Cardiac septum (tissue), 1 donor: ENCODE results near the gene BANF2. TPM values are rescaled to one million over a fixed set of nuclear protein-coding genes. Genes with fewer than 3 reads are reported as not detected.

Source experiments
- DNase-seq: peaks from one replicate; pipeline ENCODE4 v3.0.0-alpha.2; 2020; ENCODE audit warnings: low spot score
- intact Hi-C: fragments of 100-400 bp; cut with DNase I; formaldehyde crosslinking; loops from one replicate; pipeline ENCODE4 v1.14.0; 2022
- total RNA-seq: library from RNA; stranded (reverse); fragmentation: NEBNext Ultra II Directional; extraction: Animal tissue kit (Norgen Biotek cat#: 25700); gene quantifications from one replicate; pipeline ENCODE4 v1.2.1, GENCODE V29; 2021
- donor health status: DM: no; HTN: no; CAD: no.

The BANF2 gene
- total RNA-seq, 1 donor from 2014 or later: not detected

DNA sequence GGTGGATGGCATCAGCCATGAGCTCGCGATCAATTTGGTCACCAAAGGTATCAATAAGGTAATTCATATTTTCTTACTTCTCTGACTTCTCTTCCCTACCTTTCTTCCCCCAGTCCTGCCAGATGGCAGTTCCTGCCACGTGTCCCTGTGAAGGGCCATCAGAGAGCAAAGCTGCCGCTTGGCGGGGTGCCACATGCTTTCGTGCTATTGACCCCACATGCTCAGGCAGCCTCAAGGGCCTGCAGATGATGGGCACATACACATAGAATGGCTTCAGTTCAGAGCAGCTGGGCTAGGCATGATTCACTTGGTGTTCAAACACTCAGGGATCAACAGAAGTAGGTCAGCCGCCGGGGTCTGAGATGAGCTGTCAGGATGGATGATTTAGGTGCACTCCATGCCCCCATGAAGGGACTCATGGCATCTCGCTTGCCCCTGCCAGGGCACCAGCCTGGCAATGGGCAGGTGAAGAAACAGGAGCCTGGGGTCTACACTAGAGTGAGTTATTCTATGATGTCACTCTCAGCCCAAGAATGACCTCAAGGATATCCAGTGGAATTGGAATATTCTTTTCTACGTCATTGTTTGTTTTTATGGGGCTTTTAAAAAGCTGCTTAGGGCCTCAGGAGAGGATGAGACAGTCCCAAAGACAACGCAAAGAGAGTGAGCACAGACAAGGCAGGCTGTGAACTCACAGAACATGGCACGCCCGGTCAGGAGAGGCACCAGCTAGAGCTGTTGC lies 25.5 kb downstream of the BANF2 start:
- no peak for DNase-seq

DNA sequence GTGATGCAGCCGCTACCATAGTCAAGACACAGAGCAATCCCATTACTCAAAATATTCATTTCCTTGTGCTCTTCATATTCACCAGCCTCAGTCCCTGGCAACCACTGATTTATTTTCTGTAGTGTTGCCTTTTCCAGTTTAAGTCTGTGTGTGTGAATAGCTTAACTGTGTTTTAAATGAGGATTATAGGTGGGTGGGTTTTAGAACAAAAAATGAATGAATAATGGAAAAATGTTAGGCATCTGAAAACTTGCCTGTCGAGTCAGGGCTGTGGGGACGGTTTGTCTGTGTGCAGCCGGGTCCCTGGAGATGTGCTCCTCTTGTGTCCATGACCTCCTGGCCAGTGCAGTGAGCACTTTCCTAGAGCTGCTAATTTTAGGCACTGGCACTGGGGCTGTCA lies 27.1 kb downstream of the BANF2 start:
- DNase-seq: no peak
- intact Hi-C loops: no loop called here

More for the DNA sequence above, 25.5 kb downstream of the BANF2 start:
- intact Hi-C loops: no loop called here

DNA sequence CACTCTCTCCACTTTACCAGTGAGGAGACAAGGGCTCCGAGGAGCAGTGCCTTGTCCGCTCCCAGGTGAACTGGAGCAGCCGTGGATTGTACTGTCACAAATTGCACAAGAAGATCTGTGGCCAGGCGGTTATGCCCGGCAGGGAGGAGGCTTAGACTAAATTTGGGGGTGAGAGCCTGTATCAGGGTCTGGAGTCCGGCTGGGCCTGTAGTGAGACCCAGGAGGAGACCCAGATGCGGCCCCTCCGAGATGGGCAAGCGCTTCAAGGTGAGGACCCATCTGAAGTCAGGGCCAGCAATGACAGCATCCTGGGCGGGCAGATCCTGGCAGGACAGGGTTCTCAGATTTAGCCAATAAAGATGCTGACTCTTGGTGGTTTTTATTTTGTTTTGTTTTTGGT lies 27.6 kb downstream of the BANF2 start:
- no peak for DNase-seq
- intact Hi-C loops: no loop called here

DNA sequence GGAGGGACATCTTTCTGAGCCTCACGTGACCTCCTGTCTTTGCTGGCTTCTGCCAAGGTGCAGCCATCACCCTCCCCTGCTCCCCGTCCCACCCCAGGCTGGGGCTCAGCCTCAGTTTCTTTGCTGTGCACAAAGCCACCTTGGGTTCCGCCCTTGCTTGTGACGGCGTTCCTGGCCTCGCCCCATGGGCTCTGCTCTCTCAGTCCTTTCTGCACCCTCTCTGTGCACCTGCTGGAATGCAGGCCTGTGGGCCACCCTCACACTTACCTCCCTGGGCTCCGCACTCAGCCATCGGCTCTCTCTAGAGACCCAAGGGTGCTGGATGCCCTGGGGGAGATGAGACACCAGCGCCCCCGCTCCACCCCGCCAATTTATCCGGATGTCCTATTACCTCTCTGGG lies 28.3 kb downstream of the BANF2 start:
- DNase-seq: no peak
- intact Hi-C loops: no loop called here

GRCh38 chr20:17730071-17730470 lies 30.3 kb downstream of the BANF2 start:
- DNase-seq: no peak
- intact Hi-C loops: no loop called here

GRCh38 chr20:17731233-17731632 lies 31.5 kb downstream of the BANF2 start:
- intact Hi-C loops: no loop called here
- DNase-seq: no peak

- DNase-seq: no peak
Observed at GRCh38 chr20:17732907-17733521, 33.2 kb downstream of the BANF2 start.

DNA sequence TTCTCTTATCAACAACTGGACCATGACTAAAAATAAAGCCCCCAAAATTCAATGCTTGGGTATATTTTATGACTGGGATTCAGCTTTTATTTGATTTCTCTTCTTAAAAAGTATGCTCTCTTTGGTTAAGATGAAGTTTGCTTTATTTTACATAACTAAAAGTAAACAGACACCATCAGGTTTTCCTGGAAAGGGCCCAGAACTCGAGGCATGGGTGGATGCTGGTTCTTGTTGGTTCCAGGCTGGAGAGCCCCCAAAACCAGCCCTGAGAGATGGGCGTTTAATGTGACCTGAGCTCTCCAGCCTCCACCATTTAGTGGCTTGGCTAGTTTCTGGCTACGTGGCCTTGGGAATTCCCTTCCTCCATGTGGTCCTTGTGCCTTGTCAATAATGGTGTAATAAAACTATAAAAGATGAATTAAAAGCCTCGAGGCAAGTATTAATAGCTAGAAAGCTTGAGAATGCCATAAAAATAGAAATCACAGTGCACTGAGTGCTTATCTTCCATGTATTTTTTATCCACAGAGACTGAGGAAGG lies 34.1 kb downstream of the BANF2 start:
- DNase-seq: no peak
- intact Hi-C loops: no loop called here

More at GRCh38 chr20:17732907-17733521, 33.2 kb downstream of the BANF2 start:
- intact Hi-C loops: no loop called here

GRCh38 chr20:17734374-17734773 lies 34.6 kb downstream of the BANF2 start:
- DNase-seq: no peak
- intact Hi-C loops: no loop called here

DNA sequence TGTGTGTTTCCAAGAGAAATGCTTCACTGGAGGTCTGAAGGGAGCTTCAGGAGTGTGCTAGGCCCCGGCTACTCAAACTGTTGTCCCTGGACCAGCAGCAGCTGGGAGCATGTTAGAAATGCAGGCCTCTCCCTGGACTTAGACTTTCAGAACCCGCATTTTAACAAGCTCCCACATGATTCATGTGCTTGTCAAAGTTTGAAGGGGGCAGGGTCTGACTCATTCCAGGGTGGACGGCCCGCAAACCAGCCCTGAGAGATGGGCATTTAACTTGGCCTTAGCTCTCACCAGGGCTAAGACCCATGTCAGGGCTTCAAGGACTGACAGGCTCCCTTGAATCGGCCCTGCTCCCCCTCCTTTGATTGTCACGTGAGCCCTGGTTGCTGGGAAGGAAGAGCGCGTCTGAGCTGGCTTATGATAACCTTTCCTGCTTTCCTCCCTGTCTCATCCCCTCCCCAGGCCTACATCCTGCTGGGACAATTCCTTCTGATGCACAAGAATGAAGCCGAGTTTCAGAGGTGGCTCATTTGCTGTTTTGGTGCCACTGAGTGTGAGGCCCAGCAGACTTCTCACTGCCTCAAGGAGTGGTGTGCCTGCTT lies 35.5 kb downstream of the BANF2 start:
- DNase-seq: no peak
- intact Hi-C loops: no loop called here

DNA sequence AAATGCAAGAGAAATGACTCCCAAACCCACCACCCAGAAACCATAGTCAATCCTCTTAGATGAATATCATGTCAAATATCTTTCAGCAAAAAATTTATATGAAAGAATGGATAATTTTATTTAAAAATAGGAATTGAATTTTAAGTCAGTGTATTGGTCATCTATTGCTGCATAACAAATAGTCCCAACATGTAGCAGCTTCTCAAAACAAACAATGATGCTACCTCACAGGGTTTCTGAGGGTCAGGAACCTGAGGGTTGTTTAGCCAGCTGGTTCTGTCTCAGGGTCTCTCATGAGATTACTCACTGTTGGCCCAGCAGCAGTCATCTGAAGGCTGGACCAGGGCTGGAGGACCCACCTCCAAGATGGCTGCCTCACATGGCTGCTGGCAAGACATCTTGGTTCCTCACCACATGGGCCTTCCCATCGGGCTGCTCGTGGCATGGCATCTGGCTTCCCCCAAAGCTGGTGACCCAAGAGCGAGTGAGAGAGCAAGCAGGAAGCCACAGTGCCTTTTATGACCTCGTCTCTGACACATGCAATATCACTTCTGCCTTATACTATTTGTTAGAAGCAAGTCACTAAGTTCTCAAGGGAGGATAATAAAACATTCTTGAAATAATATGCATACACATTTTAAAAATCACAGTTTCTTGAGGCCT lies 36.3 kb downstream of the BANF2 start:
- DNase-seq: no peak
- intact Hi-C loops: no loop called here

DNA sequence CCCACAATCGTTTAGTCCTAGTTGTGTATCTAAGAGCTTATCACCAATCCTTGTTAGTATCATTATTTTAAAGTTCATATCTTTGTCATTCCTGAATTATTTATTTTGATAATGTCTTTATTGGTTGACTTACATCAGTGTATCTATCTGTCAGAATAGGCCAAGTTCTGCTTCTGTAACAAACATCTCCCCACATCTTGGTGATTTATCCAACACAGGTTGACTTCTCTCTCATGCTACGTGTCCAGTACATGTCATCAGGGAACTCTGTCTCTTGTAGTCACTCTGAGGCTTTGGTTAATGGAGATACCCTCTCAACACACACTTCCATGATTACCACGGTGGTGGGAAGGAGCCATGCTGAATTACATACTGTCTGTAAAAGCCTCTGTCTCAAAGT lies 38.4 kb downstream of the BANF2 start:
- intact Hi-C loops: no loop called here
- no peak for DNase-seq

GRCh38 chr20:17741220-17741619 lies 41.5 kb downstream of the BANF2 start:
- intact Hi-C loops: no loop called here
- DNase-seq: no peak

GRCh38 chr20:17742731-17743130 lies 43.0 kb downstream of the BANF2 start:
- intact Hi-C loops: no loop called here
- DNase-seq: no peak

GRCh38 chr20:17743677-17744076 lies 43.9 kb downstream of the BANF2 start:
- intact Hi-C loops: no loop called here
- no peak for DNase-seq

DNA sequence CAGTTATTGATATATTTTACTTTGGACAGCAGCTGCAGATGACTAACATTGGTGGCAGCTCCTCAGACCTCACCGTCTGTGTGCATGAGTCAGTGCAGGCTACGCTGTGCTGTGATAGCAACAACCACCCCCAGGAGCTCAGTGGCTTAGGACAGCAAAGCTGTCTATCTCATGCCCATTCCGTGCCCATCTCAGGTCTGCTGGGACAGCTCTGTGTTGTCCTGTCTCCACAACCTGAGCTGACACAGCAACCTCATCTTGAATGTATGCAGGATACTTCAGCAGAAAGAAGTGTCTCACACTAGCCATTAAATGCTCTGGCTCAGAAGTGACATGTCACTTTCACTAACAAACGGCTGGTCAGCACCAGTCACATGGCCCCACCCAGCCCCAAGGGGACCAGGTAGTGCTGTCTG lies 47.7 kb downstream of the BANF2 start:
- no peak for DNase-seq
- intact Hi-C loops: no loop called here

GRCh38 chr20:17748279-17748678 lies 48.5 kb downstream of the BANF2 start:
- no peak for DNase-seq
- intact Hi-C loops: no loop called here

GRCh38 chr20:17749626-17749977 lies 49.8 kb downstream of the BANF2 start:
- intact Hi-C loops: no loop called here

DNA sequence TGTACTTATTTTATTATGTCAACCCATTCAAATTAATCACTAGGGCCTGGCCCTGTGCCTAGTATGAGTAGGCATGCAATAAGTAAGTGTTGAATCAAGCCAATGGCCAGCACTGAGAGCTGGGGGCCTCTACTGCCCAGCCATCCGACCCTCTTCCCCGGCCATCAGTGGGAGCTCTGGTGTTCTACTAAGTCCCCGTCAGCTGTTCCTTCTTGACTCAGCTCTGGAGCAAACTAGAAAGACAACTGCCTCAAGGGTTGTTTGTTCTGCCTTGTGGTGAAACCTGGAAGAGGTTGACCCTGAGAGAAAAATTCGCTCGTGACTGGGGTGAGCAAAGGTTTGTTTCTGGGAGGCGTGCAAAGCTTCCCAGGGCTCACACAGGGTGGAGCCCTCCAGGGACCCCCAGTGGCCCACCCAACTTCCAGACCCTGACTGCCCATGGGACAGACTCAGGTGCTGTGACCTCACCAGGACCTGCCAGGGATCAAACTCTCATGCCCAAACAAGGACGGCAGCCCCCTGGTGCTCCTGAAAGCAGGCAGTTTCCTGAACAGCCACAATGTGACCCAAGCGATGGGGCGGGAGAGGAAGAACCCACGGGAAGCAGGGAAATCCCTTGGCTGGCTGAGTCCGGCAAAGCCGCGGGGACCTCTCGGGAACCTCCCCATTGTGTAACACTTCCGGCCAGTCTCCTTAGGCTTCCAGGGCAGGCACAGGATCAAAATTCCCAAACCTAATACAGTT lies 50.4 kb downstream of the BANF2 start:
- peak; percentile 87 for DNase-seq
- intact Hi-C loops: loop anchor here (5.0 kb wide), 1 partner anchor 132 kb away; no protein-coding TSS in a partner anchor

More at GRCh38 chr20:17749626-17749977, 49.8 kb downstream of the BANF2 start:
- DNase-seq: no peak

GRCh38 chr20:17750722-17751045 lies 50.9 kb downstream of the BANF2 start:
- no peak for DNase-seq
- intact Hi-C loops: loop anchor here (5.0 kb wide), 1 partner anchor 132 kb away; no protein-coding TSS in a partner anchor
